ENCODE data around the gene TOGARAM2.

TOGARAM2 gene

DNA sequence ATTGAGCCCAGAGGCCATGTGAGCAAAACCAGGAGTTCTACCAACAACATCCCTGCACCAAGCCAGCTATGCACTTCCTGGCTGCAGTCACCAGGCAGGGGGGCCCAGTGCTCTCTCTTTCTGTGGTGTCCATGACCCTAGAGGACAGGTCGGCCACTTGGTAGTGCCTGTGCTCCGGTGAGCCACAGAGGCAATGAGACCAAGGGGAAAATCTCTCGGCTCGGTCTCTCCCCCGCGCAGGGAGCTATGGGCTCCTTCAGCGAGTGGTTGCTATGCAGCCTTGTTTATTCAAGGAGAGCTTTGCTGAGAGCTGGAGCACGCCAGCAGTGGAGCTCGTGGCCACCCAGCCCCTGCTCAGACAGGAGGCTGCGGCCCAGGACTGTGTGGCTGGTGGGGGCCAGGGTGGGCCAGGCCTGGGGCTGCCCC, at the start of gene TOGARAM2:
Gene TOGARAM2 (plus strand): TSS at position 283 of the 426 bp plus-strand sequence. CDS start 13,537 bp downstream, outside the sequence.
- no peak for DNase-seq

DNA sequence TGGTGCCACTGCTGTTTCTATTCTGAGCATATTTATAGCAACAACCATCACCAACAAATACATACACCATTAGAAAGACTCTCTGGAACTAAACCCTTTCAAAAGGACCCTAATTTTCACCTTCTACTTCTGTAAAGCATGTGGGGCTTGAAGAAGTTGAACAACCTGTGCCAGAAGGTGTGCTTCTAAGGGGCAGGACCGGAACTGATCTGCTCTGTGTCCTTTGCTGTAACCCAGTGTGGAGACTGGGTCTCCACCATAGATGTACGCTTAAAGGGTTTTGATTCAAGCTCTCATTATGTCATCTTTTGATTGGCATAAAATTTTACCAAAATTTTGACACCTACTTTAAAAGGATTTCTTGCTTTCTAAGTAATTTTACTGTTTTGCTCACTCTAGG, 46.3 kb upstream of the TOGARAM2 start:
- DNase-seq, result no peak

GRCh38 chr2:28941008-28941407, 40.1 kb upstream of the TOGARAM2 start:
- DNase-seq, result no peak

- DNase-seq, result no peak
Observed at GRCh38 chr2:28944535-28945248, 36.4 kb upstream of the TOGARAM2 start.

DNA sequence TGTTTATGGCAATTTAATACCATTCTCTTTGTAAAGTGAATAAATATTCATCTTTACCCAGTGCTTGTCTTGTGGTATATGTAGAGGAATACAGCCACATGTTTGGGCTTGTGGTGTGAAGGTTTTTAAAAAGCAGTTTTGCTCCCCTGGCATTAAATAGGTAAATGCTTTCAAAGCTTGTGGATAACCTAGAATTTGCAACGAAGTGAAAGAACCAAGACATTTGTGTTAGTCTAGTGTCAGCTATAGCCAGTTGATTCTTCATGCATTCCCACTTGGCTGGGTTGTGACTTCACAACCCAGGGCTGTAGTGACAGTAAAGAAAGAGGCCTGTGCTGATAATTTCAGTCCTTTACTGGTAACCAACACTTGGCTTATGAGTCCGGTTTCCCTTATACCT, 32.9 kb upstream of the TOGARAM2 start:
- no peak for DNase-seq

- DNase-seq, result no peak
Observed at GRCh38 chr2:28949190-28949589, 31.9 kb upstream of the TOGARAM2 start.

GRCh38 chr2:28949617-28950305, 31.3 kb upstream of the TOGARAM2 start:
- no peak for DNase-seq

DNA sequence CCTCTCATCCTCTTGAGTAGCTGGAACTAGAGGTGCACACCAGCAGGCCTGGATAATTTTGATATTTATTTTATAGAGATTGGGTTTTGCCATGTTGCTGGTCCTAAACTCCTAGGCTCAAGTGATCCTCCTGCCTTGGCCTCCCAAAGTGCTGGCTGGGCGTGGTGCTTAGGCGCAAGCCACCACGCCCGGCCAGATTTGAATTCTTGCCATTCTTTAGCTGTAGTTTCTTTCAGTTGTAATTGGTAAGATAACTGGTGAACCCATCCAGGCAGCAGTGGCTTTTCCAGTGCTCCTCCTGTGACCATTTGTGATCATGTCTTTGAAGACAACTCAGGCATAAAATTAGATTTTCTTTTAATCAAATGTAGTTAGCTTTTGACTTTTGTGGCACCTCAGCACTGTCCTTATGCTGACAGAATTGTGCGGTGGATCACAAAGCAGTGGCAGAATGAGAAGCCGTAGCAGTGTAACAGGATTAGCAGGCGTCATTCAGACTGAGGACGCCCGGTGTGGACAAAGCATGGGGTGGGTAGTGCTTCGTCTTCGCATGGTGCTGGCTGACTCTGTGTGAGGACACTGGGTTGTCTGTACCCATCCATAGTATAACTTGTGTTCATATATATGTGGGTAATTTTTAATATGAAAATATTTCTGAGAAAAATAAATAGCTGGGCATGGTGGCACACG, 30.0 kb upstream of the TOGARAM2 start:
- no peak for DNase-seq

GRCh38 chr2:28951910-28952835, 28.9 kb upstream of the TOGARAM2 start:
- DNase-seq, result no peak

GRCh38 chr2:28952836-28953211, 28.3 kb upstream of the TOGARAM2 start:
- DNase-seq, result no peak

DNA sequence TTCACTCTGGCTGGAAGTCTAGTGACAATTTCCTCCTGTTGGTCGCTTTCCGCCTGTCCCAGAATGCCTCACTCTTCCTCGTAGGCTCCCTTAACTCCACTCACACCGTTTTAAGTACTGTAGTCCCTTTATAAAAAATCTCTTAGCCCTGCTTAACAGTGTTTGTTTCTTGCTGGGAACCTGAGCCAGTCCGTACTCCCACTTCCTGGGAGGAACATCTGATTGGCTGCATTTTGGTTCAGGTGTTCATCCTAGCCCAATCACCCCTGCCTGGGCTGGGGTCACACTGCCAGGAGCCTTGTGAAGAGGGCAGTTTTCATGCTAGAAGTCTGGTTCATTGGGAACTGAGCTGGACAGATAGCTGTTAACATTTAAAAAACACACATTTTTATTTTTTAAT, 25.6 kb upstream of the TOGARAM2 start:
- no peak for DNase-seq

DNA sequence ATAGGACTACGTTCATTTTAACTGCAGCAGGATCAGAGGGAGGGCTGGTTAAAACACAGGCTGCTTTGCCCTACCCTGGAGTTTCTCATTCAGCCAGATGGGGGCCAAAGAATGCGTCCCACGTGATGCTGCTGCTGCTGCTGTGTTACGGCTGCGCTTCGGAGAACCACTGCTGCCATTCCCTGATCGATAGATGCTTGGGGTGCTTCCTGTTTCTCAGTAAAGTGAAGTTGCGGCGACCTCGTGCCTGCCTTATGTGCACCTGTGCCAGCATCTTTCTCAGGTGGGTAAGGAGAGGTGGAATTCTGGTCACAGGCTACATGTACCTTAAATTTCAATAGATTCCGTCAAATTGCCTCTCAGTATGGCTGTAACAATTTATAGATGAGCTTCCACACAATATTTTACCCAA, 24.7 kb upstream of the TOGARAM2 start:
- DNase-seq, result peak; percentile 43

GRCh38 chr2:28956890-28957289, 24.2 kb upstream of the TOGARAM2 start:
- DNase-seq, result peak; percentile 43

- DNase-seq, result peak; percentile 91
Observed at GRCh38 chr2:28958689-28959088, 22.4 kb upstream of the TOGARAM2 start.

- DNase-seq, result no peak
Observed at GRCh38 chr2:28960401-28960800, 20.7 kb upstream of the TOGARAM2 start.

GRCh38 chr2:28962505-28962904, 18.6 kb upstream of the TOGARAM2 start:
- DNase-seq, result no peak

DNA sequence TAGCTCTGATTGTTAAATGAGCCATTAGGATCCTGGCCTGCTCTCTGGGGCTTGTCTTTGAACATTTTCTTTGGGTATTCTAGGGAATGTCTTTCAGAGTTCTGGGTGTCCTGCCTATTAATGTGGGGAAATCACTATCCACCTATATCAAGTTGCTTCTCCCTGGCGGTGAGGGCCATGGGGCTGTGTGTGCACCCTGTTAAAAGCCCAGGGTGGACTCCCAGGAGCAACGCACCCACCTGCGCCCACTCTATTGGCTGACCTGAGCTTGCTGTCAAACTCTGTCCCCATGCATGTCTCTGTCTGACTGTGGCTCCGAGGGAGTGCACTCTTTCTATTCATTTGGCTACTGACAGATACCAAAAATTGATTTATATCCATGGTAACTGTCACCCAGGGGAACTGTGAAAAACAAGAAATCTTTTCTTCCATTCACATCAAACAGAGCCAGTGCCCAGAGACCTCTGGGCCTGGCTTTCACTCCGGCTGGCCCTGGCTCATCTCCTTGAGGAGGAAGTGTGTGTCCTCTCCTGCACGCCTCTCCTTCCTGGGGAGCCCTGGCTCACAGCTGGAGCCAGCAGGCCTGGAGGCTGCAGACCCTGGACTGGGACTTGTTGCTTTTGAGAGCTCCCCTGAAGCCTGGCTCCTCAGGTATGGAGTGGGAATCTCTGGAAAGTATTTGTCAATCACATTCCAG, 10.5 kb upstream of the TOGARAM2 start:
- no peak for DNase-seq

- no peak for DNase-seq
Observed at GRCh38 chr2:28972778-28973335, 8.2 kb upstream of the TOGARAM2 start.

- DNase-seq, result no peak
Observed at GRCh38 chr2:28974252-28974651, 6.8 kb upstream of the TOGARAM2 start.

GRCh38 chr2:28975671-28976070, 5.4 kb upstream of the TOGARAM2 start:
- DNase-seq, result no peak

- no peak for DNase-seq
Observed at GRCh38 chr2:28976584-28976983, 4.5 kb upstream of the TOGARAM2 start.
